SKM-1 (cell line): ENCODE data around the gene ZC3H7A.

ENCODE experiments used
- DNase-seq: peaks from one replicate; lab custom pipeline; 2025; ENCODE audit not compliant: unreplicated experiment; lab: John Stamatoyannopoulos, UW

The ZC3H7A gene

DNA sequence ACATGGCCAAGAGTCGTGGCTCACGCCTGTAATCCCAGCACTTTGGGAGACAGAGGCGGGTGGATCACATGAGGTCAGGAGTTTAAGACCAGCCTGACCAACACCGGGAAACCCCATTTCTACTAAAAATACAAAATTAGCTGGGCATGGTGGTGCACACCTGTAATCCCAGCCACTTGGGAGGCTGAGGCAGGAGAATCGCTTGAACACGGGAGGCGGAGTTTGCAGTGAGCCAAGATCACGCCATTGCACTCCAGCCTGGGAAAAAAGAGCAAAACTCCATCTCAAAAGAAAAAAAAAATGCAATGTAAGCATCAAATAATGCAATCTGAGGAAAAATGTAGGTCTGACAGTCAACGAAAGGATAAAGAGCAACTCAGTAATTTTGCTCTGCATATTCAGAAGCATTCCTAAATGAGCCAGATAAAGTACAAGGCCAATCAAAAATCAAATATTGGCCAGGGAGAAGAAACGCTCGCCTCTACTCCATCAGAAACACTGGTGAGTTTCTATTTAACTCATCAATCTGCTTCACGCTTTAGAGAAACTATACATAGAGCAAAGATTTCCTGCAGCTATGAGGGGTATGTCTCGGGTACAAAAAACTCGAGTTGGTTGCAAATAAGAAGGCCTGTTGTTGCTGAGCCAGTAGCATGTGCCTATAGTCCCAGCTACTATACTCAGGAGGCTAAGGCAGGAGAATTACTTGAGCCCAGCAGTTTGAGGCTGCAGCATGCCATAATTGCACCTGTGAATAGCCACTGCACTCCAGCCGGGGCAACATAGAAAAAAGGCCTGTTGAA is 58.1 kb downstream of the ZC3H7A start:
- DNase-seq: no peak

GRCh38 chr16:11737713-11738112 is 59.3 kb downstream of the ZC3H7A start:
- DNase-seq: no peak

GRCh38 chr16:11736903-11737302 is 60.2 kb downstream of the ZC3H7A start:
- no peak for DNase-seq

DNA sequence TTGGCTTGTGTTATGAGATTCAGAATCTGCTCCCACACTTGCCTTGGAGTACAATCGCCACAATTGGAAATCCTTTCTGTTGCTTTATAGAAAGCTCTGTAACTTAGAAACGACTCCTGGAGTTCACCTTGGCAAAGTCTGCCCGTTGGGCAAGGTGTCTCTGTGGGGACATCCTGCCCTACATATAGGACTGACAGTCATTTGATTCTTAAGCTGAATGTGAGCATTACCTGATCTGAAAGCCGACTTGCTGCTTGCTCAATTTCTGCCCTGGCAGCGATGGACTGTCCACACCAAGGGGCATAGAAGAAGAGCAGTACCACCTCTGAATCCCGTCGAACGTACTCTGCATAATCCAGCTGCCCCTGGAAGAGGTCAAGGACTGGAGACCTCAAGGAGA is 61.3 kb downstream of the ZC3H7A start:
- no peak for DNase-seq

- no peak for DNase-seq
Observed at GRCh38 chr16:11734653-11735043, 62.4 kb downstream of the ZC3H7A start.

- no peak for DNase-seq
Observed at GRCh38 chr16:11734025-11734652, 62.9 kb downstream of the ZC3H7A start.

DNA sequence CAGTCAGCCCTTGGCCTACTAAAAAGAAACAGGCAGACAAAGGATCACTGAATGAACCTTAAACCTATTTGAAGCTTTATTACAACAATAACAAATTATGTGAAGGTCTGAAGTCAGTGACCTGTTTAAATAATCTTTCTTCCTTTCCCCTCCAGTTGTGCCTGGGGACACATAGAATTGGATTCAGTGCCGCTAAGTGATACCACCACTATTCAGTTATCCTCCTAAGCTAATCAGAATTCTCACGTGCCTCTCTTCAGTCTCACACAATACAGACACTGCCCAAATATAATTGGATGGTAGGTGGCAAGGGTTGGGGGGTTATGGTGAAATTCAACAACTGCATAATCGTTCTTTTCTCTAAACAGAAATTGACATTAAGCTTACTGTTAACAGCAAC is 65.8 kb downstream of the ZC3H7A start:
- DNase-seq: no peak

- DNase-seq: no peak
Observed at GRCh38 chr16:11729787-11730186, 67.3 kb downstream of the ZC3H7A start.

GRCh38 chr16:11727796-11728543 is 69.1 kb downstream of the ZC3H7A start:
- DNase-seq: no peak

DNA sequence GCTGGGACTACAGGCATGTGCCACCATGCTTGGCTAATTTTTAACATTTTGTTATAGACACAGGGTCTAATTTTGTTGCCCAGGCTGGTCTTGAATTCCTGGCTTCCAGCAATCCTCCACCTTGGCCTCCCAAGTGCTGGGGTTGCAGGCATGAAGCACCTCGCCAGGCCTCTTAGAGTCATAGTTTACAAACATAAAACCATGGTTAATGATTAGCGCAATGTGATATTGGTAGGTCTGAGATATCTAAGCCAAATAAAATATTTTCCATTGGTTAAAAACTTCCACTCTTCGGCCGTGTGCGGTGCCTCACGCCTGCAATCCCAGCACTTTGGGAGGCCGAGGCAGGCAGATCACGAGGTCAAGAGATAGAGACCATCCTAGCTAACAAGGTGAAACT is 71.0 kb downstream of the ZC3H7A start:
- no peak for DNase-seq

- no peak for DNase-seq
Observed at GRCh38 chr16:11725457-11725856, 71.6 kb downstream of the ZC3H7A start.

GRCh38 chr16:11722468-11722808 is 74.6 kb downstream of the ZC3H7A start:
- DNase-seq: no peak

DNA sequence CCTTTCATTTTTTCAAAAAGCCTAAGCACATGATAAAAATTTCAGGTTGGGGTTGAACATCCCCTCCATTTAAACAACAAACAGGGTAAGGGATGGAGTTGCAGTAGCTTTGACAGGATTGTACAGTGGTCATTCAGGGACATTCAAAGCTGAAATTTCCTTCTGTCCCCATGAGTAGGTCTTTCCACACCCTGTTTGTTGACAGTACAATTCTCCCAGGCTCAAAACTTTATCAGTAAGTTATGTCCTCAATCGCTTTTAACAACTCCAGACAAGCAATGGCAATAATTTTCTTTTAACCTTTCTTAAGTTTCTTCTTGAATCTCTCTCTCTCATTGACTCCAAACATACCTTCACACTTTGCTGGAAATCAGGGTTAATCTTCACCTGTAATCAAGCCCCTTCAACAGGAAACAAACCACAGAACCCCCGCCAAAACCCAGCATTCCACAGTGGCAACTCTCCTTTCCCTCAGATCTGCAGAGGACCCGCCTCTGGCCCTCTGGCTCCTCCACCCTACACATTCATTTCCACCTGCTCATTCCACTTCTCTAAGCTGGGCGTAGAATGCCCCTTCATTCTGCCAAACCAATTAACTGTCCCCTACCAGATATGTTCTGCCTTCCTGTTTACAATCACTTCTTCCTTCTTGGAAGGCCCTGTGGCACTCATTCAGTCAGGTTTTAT is 75.1 kb downstream of the ZC3H7A start:
- DNase-seq: no peak

DNA sequence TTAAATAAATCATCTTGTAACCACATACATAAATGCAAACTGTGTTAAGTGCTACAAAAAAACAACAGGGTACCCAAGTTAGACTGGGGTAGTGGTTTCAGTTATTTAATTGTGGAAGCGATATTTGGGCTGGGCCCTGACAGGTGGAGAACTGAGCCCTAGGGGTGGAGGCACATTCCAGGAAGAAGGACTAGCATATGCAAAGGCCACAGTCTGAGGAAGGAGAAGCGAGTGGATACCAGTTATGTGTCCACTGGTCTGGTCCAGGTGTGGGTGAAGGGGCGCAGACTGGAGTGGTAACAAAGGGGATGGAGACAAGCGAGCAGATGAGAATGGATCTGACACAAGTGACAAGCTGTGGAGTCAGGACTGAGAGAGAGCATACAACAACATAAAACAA is 77.3 kb downstream of the ZC3H7A start:
- no peak for DNase-seq

- no peak for DNase-seq
Observed at GRCh38 chr16:11719171-11719570, 77.9 kb downstream of the ZC3H7A start.

DNA sequence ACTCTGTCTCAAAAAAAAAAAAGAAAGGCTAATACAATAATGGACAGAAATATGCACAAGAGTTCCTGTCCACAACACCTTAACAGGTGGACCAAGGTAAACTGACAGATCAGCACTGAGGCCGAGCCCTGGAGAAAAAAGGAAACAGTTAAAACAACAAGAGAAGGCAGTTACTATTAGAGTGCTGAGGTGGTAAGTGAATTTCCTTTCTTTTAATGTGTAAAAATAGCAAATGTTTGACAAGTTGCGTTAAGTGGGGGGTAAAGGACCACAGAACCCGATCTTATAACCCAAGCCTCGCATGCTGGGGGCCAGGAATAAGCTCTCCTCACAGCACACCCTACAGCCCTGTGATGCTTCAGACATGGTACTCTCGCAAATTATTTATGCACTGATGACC is 79.2 kb downstream of the ZC3H7A start:
- no peak for DNase-seq

DNA sequence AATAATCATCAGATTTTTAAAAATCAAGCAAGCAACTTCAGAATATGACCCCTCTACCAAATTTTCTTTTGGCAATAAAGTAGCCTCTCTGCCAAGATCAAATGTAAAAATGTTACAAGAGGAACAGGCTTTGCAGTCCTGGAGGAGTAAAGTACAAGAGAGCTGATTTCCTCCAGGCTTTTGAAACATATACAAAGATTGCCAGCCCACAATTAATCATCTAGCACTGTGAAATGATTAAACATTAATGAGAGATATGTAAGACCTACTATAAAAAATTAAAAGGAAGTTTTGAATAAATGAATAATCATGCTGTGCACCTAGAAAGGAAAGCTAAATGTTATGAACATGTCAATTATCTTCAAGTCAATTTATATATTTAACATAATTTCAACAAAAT is 80.7 kb downstream of the ZC3H7A start:
- DNase-seq: no peak

- DNase-seq: no peak
Observed at GRCh38 chr16:11715246-11715947, 81.7 kb downstream of the ZC3H7A start.

- no peak for DNase-seq
Observed at GRCh38 chr16:11712122-11712521, 84.9 kb downstream of the ZC3H7A start.

GRCh38 chr16:11711662-11712061 is 85.4 kb downstream of the ZC3H7A start:
- no peak for DNase-seq

- no peak for DNase-seq
Observed at GRCh38 chr16:11708421-11708820, 88.6 kb downstream of the ZC3H7A start.
